Loucy (cell line): ENCODE results near the gene FFAR4.

Source experiments
- H2AFZ ChIP-seq: fragments of 200-600 bp; sonication (generic); 2 replicates; pipeline ENCODE4 v1.6.0; 2016; ENCODE audit warnings: antibody characterized with exemption, mild to moderate bottlenecking, low read length, moderate library complexity
- H3F3A ChIP-seq: fragments of 200-600 bp; 2 replicates; pipeline ENCODE4 v1.6.0; 2016; ENCODE audit warnings: antibody characterized with exemption, low read depth, mild to moderate bottlenecking
- H3K27me3 ChIP-seq: fragments of 200-600 bp; sonication (generic); 2 replicates; pipeline ENCODE4 v1.6.1; 2014; ENCODE audit warnings: low read length, mild to moderate bottlenecking; ENCODE audit not compliant: insufficient read depth, poor library complexity, severe bottlenecking
- H3K36me3 ChIP-seq: fragments of 200-600 bp; sonication (generic); 2 replicates; pipeline ENCODE4 v1.6.1; 2016; ENCODE audit warnings: low read length; ENCODE audit not compliant: insufficient read depth
- H3K4me1 ChIP-seq: fragments of 200-600 bp; sonication (generic); 2 replicates; pipeline ENCODE4 v1.5.1; 2014; ENCODE audit warnings: low read length, mild to moderate bottlenecking; ENCODE audit not compliant: insufficient read depth, poor library complexity, severe bottlenecking
- H3K4me2 ChIP-seq: fragments of 200-600 bp; sonication (generic); 2 replicates; pipeline ENCODE4 v1.6.0; 2014; ENCODE audit warnings: antibody characterized with exemption, low read length, low read depth, mild to moderate bottlenecking; ENCODE audit not compliant: poor library complexity, severe bottlenecking
- H3K4me3 ChIP-seq: fragments of 200-600 bp; sonication (generic); 2 replicates; pipeline ENCODE4 v1.5.1; 2014; ENCODE audit warnings: low read length, mild to moderate bottlenecking, mixed read lengths; ENCODE audit not compliant: poor library complexity, severe bottlenecking
- H3K79me2 ChIP-seq: fragments of 200-600 bp; sonication (generic); 2 replicates; pipeline ENCODE4 v1.6.1; 2014; ENCODE audit warnings: low read length; ENCODE audit not compliant: insufficient read depth
- H3K9ac ChIP-seq: fragments of 200-600 bp; sonication (generic); 2 replicates; pipeline ENCODE4 v1.6.0; 2014; ENCODE audit warnings: mild to moderate bottlenecking, low read depth, low read length, moderate library complexity; ENCODE audit not compliant: poor library complexity, severe bottlenecking
- H3K9me2 ChIP-seq: fragments of 200-600 bp; sonication (generic); replicated peaks from 2 replicates; pipeline ENCODE4 v1.6.1; 2016; ENCODE audit warnings: low read depth, low read length, mixed read lengths
- H3K9me3 ChIP-seq: fragments of 200-600 bp; sonication (generic); 2 replicates; pipeline ENCODE4 v1.6.1; 2014; ENCODE audit warnings: mild to moderate bottlenecking, antibody characterized with exemption, low read length, low read depth; ENCODE audit not compliant: insufficient read depth
- H4K20me1 ChIP-seq: fragments of 200-600 bp; sonication (generic); 2 replicates; pipeline ENCODE4 v1.6.0; 2014; ENCODE audit warnings: antibody characterized with exemption, low read length, mild to moderate bottlenecking; ENCODE audit not compliant: insufficient read depth, poor library complexity, severe bottlenecking
- EZH2phosphoT487 ChIP-seq: fragments of 200-600 bp; IDR thresholded peaks from 2 replicates; pipeline ENCODE4 v1.6.1; 2018; ENCODE audit warnings: antibody characterized with exemption, mild to moderate bottlenecking, moderate library complexity, borderline replicate concordance
- TF ChIP-seq, protein P1 (sequence below): fragments of 200-600 bp; sonication (generic); conservative IDR thresholded peaks from 2 replicates; pipeline ENCODE4 v1.5.1; 2014; ENCODE audit warnings: mild to moderate bottlenecking, antibody characterized with exemption, low read length

The FFAR4 gene

GRCh38 chr10:93599778-93600177 is 33.3 kb downstream of the FFAR4 start:
- TF ChIP-seq, protein P1, sequence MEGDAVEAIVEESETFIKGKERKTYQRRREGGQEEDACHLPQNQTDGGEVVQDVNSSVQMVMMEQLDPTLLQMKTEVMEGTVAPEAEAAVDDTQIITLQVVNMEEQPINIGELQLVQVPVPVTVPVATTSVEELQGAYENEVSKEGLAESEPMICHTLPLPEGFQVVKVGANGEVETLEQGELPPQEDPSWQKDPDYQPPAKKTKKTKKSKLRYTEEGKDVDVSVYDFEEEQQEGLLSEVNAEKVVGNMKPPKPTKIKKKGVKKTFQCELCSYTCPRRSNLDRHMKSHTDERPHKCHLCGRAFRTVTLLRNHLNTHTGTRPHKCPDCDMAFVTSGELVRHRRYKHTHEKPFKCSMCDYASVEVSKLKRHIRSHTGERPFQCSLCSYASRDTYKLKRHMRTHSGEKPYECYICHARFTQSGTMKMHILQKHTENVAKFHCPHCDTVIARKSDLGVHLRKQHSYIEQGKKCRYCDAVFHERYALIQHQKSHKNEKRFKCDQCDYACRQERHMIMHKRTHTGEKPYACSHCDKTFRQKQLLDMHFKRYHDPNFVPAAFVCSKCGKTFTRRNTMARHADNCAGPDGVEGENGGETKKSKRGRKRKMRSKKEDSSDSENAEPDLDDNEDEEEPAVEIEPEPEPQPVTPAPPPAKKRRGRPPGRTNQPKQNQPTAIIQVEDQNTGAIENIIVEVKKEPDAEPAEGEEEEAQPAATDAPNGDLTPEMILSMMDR, result no peak
- TF ChIP-seq EZH2phosphoT487, result no peak
- Histone ChIP-seq H3K9me3 (no peaks in the 10 kb centered on the region), H3K36me3 (no peaks in the 10 kb centered on the region), H4K20me1 (no peaks in the 10 kb centered on the region), H3F3A (no peaks in the 10 kb centered on the region), H3K27me3 (no peaks in the 10 kb centered on the region), H3K4me2 (no peak overlapping the region), H3K79me2 (no peaks in the 10 kb centered on the region), H2AFZ (no peak overlapping the region), H3K4me1 (no peaks in the 10 kb centered on the region), H3K9ac (no peak overlapping the region), H3K9me2 (no peaks in the 10 kb centered on the region), H3K4me3 (no peak overlapping the region)

DNA sequence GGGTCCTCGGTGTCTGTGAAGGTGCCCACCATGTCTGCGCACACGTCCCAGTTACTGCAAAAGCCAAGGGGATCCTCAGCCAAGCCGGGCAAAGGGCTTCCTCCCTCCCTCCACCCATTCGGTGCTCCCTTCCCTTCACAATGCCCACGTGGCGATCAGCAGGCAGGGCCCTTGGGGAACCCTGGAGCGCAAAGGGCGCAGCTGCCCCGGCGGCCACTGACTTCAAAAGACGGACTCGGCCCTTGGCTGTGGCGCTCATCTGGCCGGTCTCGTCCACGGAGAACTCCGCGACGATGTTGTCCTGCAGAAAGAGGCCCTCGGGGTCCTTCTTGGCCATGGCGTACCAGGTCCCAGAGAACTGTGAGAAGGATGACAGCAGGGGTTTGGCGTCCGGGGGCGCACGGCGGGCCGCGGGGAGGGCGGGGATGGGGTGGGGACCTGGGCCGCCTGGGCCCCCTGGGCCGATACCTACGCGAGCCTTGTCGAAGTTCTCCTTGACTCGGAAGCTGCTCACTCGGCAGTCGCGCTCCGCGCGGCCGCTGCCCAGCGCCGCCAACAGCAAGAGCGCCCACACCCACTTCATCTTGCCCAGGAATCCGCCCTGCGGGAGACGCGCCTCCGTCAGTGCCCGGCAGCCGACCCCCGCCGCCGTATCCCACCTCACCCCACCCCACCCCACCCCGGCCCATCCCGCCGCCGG is 34.1 kb downstream of the FFAR4 start:
- no peaks in the 10 kb centered on the region for H3K9me2 ChIP-seq
- no peaks in the 10 kb centered on the region for H3K4me1 ChIP-seq
- TF ChIP-seq, protein P1, result no peak
- TF ChIP-seq EZH2phosphoT487, result no peak
- H3K4me3 ChIP-seq, result no peak overlapping the region
- H3K36me3 ChIP-seq, result no peaks in the 10 kb centered on the region
- no peaks in the 10 kb centered on the region for H3K79me2 ChIP-seq
- no peaks in the 10 kb centered on the region for H3K27me3 ChIP-seq
- H3K9me3 ChIP-seq, result no peaks in the 10 kb centered on the region
- no peak overlapping the region for H3K9ac ChIP-seq
- no peaks in the 10 kb centered on the region for H3F3A ChIP-seq
- no peak overlapping the region for H3K4me2 ChIP-seq
- H2AFZ ChIP-seq, result no peak overlapping the region
- H4K20me1 ChIP-seq, result no peaks in the 10 kb centered on the region

DNA sequence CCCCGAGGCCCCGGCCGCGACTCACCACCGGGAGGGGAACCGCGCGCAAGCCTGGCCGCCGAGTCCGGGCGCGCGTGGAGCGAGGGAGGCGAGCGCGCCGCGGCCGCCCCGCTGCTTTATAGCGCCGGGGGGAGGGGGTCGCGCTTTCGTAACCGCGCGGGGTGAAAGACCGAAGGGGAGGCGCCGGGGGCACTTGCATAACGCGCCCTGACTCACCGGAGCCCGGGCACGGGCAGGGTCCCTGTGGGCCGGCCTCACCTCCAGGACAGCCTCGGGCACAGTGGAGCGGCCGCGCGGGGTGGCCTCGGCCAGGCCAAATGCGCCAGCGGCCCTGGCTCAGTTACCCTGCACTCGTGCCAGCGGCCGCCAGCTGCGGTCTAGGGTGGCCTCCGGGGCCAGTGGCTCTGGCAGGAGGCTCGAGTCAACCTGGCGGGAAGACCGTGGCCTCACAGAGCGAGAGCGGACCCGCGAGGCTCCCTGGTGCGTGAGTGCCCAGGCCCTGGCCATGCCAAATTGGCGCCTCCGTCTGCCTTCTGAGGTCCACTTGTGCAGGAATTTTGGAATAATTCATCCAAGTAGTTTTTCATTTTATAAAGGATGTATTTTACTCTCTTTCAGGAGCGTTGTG is 34.8 kb downstream of the FFAR4 start, which contains the start of gene RBP4:
Gene RBP4 (minus strand): TSS at position 90 of the 628 bp plus-strand sequence. CDS start 207 bp downstream, outside the sequence.
- Histone ChIP-seq H3K79me2 (no peaks in the 10 kb centered on the region), H3K4me3 (no peak within 1 kb of the TSS), H3K9ac (no peak within 1 kb of the TSS), H3F3A (no peaks in the 10 kb centered on the region), H3K4me1 (no peaks in the 10 kb centered on the region), H3K9me3 (no peaks in the 10 kb centered on the region), H3K9me2 (no peaks in the 10 kb centered on the region), H3K36me3 (no peaks in the 10 kb centered on the region), H3K27me3 (no peaks in the 10 kb centered on the region), H4K20me1 (no peaks in the 10 kb centered on the region), H3K4me2 (no peak within 1 kb of the TSS), H2AFZ (no peak within 1 kb of the TSS)
- TF ChIP-seq, protein P1, result no peak
